Gastroesophageal sphincter (tissue), 3 donors: Measurements from ENCODE around the gene UMAD1.

ENCODE experiments used
- CTCF ChIP-seq, 4 experiments: fragments of 200-600 bp in 2 of 4; fragments of 450-650 bp in 2 of 4; sonication (generic) in 1 of 4; IDR thresholded peaks; one replicate each; pipeline ENCODE4 v1.5.1; 2017 to 2019; ENCODE audit warnings: antibody characterized with exemption in 4 of 4, mild to moderate bottlenecking in 2 of 4, moderate library complexity in 2 of 4
- EP300 ChIP-seq: sonication (generic); formaldehyde crosslinking; IDR thresholded peaks from one replicate; pipeline ENCODE4 v1.6.1; 2017; ENCODE audit warnings: antibody characterized with exemption, mild to moderate bottlenecking
- POLR2A ChIP-seq, 2 donors: fragments of 450-650 bp; IDR thresholded peaks; one replicate each; pipeline ENCODE4 v1.6.1; 2017; ENCODE audit warnings: antibody characterized with exemption in 2 of 2, mild to moderate bottlenecking in 2 of 2, moderate library complexity in 1 of 2
- POLR2AphosphoS5 ChIP-seq: sonication (generic); formaldehyde crosslinking; IDR thresholded peaks from one replicate; pipeline ENCODE4 v1.6.1; 2017; ENCODE audit warnings: antibody characterized with exemption

GRCh38 chr7:7859411-7859810 is 218.9 kb downstream of the UMAD1 start:
- TF ChIP-seq CTCF (IDR thresholded peaks at IDR 0.05): no peak
- TF ChIP-seq POLR2A (IDR thresholded peaks at IDR 0.05): no peak
- TF ChIP-seq POLR2AphosphoS5: no peak
- no peak for TF ChIP-seq EP300
